Measurements from ENCODE around the gene RNF31.
"Not testable (repeated sequence)": the region's sequence is repeated elsewhere in the genome, so short reads cannot be mapped to it uniquely, and the experiment has no call there.

Gene RNF31

DNA sequence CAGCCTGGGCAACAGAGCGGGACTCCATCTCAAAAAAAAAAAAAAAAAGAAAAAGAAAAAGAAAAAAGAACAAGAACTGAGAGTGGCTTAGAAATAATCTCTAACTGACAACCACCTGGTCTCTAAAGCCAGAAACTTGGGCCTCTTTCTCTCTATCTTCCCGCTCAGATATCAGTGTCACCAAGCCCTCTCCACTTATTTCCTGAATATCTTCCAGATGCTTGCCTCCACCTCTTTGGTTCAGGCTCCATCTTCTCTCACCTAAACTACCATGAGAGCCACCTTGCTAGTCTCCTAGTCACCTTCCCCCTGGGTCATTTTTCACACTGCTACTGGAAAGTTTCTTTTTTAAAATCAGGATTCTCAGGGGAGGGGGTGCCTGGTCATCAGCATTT, 49.8 kb downstream of the RNF31 start:
- Histone ChIP-seq H3K4me1 (ENCODE audit: control insufficient read depth, insufficient read depth, low read length) (peaks cover 11% of the 10 kb centered on the region; the same call in 1 of the 2 replicates), H3K27me3 (ENCODE audit: control insufficient read depth, insufficient read depth, low read length) (no peaks in the 10 kb centered on the region), H3K9ac (ENCODE audit: low read depth, low read length) (no peak overlapping the region), H3K4me3 (ENCODE audit: low read depth, low read length) (no peak overlapping the region), H3K27ac (ENCODE audit: low read depth, low read length) (no peak overlapping the region), H3K9me3 (ENCODE audit: control insufficient read depth, insufficient read depth, low read length) (peaks cover 7% of the 10 kb centered on the region; the same call in 1 of the 2 replicates), H3K36me3 (ENCODE audit: control insufficient read depth, insufficient read depth, low read length) (peaks cover 14% of the 10 kb centered on the region)

DNA sequence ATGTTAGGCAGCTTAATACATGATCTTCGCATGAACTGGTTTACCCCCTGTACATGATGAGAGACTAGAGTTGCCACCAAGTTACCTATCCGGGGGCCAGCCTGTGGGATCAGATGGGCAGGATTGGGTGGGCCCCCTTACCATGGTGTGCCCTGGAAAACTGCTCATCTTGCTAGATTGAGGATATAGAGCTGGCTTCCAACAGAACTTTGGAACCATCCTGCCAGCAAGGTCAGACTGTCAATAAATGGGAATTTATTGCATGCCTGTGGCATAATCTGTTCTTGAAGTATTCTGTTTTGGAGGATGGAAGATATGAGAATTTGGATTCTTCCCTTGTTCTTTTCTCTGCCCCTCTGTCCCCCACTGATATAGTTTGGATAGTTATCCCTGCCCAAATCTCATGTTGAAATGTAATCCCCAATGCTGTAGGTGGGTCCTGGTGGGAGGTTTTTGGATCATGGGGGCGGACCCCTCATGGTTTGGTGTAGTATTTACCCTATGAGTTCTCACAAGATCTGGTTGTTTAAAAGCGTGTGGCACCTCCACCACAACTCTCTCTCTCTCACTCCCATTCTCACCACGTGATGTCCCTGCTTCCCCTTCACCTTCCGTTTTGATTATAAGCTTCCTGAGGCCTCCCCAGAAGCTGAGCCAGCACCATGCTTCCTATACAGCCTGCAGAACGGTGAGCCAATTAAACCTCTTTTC, 51.7 kb downstream of the RNF31 start:
- Histone ChIP-seq H3K4me3 (ENCODE audit: low read depth, low read length) (no peak overlapping the region), H3K36me3 (ENCODE audit: control insufficient read depth, insufficient read depth, low read length) (0 out of 2 replicates have a peak, but pooled peaks cover 3% of the 10 kb centered on the region), H3K4me1 (ENCODE audit: control insufficient read depth, insufficient read depth, low read length) (peaks cover 16% of the 10 kb centered on the region), H3K27ac (ENCODE audit: low read depth, low read length) (no peak overlapping the region), H3K9me3 (ENCODE audit: control insufficient read depth, insufficient read depth, low read length) (peaks cover 7% of the 10 kb centered on the region; the same call in 1 of the 2 replicates), H3K27me3 (ENCODE audit: control insufficient read depth, insufficient read depth, low read length) (no peaks in the 10 kb centered on the region), H3K9ac (ENCODE audit: low read depth, low read length) (no peak overlapping the region)

DNA sequence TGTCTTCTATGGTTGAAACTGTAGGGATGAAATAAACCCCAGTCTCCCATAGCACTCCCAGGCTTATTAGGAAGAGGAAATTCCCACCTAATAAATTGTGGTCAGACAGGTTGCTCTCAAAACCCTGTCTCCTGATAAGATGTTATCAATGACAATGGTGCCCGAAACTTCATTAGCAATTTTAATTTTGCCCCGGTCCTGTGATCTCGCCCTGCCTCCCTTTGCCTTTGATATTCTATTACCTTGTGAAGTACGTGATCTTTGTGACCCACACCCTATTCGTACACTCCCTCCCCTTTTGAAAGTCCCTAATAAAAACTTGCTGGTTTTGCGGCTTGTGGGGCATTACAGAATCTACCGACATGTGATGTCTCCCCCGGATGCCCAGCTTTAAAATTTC, 55.2 kb downstream of the RNF31 start:
- not testable (repeated sequence) for H3K9me3 ChIP-seq (ENCODE audit: control insufficient read depth, insufficient read depth, low read length); H3K27me3 ChIP-seq (ENCODE audit: control insufficient read depth, insufficient read depth, low read length); H3K4me1 ChIP-seq (ENCODE audit: control insufficient read depth, insufficient read depth, low read length); H3K9ac ChIP-seq (ENCODE audit: low read depth, low read length)
- peak overlapping the region; percentile 37; the same call in 1 of the 2 replicates for H3K4me3 ChIP-seq (ENCODE audit: low read depth, low read length)
- peaks cover 27% of the 10 kb centered on the region for H3K36me3 ChIP-seq (ENCODE audit: control insufficient read depth, insufficient read depth, low read length)
- H3K27ac ChIP-seq (ENCODE audit: low read depth, low read length), result peak overlapping the region; percentile 83

DNA sequence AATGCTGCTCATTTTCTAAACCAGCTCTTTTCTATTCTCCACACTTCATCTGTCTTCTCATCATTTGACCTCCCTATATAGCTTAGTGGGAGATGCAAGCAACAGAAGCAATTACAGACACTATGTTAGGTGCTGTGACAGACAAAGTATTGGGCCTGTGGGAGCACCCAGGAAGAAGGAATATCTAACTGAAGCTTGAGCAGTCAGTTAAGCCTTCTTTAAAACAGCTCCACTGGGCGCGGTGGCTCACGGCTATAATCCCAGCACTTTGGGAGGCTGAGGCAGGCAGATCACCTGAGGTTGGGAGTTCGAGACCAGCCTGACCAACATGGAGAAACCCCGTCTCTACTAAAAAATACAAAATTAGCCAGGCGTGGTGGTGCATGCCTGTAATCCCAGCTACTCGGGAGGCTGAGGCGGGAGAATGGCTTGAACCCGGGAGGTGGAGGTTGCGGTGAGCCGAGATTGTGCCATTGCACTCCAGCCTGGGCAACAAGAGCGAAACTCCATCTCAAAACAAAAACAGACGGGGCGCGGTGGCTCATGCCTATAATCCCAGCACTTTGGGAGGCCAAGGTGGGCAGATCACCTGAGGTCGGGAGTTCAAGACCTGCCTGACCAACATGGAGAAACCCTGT, 56.1 kb downstream of the RNF31 start:
- not testable (repeated sequence) for H3K27me3 ChIP-seq (ENCODE audit: control insufficient read depth, insufficient read depth, low read length); H3K9me3 ChIP-seq (ENCODE audit: control insufficient read depth, insufficient read depth, low read length); H3K9ac ChIP-seq (ENCODE audit: low read depth, low read length); H3K4me1 ChIP-seq (ENCODE audit: control insufficient read depth, insufficient read depth, low read length)
- Histone ChIP-seq H3K36me3 (ENCODE audit: control insufficient read depth, insufficient read depth, low read length) (peaks cover 35% of the 10 kb centered on the region), H3K27ac (ENCODE audit: low read depth, low read length) (peak overlapping the region; percentile 83), H3K4me3 (ENCODE audit: low read depth, low read length) (peak overlapping the region; percentile 35)

DNA sequence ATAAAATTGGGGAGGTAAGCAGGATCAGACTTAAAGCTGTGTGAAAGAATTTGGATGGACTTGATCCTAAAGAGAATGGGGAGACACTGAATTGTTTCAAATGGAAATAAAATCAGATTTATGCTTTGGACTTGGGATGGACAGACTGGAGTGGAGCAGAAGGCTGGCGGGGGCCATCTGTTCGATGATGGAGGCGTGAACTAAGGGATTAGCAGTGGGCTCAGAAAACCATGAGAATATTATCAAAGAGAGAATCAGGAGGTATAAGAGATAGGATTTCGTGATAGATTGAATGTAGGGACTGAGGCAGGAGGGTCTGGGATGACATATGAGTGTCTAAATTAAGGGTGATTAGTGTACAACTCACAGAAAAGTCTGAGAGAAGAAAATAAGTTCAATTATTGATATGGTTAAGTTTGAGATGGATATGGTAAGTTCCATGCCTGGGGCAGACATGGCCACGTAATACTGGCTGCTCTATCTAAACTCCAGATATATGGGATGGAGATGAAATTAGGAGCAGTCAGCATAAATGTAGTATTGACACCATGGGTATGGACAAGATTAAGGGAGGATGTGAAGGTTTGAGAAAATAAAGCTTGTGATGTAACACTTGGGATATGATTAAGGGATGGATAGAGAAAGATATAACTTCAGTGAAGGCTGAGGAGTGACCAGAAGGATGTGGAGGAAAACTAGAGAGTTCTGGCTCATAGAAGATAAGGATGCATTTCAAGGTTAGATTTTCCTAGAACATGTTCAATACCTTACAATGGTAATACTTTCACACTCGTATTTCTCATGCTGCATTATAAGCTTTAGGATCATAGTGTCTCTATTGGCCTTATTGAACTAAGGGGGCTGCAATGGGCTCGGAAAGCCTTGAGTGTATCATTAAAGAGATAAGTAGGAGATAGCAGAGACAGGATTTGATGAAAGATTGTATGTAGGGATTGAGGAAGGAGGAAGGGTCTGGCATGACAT, 57.2 kb downstream of the RNF31 start:
- H3K9me3 ChIP-seq (ENCODE audit: control insufficient read depth, insufficient read depth, low read length), result peaks cover 7% of the 10 kb centered on the region; the same call in 1 of the 2 replicates
- H3K4me1 ChIP-seq (ENCODE audit: control insufficient read depth, insufficient read depth, low read length), result peaks cover 6% of the 10 kb centered on the region
- no peak overlapping the region for H3K9ac ChIP-seq (ENCODE audit: low read depth, low read length)
- H3K36me3 ChIP-seq (ENCODE audit: control insufficient read depth, insufficient read depth, low read length), result peaks cover 43% of the 10 kb centered on the region
- H3K27ac ChIP-seq (ENCODE audit: low read depth, low read length), result no peak overlapping the region
- H3K4me3 ChIP-seq (ENCODE audit: low read depth, low read length), result no peak overlapping the region
- no peaks in the 10 kb centered on the region for H3K27me3 ChIP-seq (ENCODE audit: control insufficient read depth, insufficient read depth, low read length)

DNA sequence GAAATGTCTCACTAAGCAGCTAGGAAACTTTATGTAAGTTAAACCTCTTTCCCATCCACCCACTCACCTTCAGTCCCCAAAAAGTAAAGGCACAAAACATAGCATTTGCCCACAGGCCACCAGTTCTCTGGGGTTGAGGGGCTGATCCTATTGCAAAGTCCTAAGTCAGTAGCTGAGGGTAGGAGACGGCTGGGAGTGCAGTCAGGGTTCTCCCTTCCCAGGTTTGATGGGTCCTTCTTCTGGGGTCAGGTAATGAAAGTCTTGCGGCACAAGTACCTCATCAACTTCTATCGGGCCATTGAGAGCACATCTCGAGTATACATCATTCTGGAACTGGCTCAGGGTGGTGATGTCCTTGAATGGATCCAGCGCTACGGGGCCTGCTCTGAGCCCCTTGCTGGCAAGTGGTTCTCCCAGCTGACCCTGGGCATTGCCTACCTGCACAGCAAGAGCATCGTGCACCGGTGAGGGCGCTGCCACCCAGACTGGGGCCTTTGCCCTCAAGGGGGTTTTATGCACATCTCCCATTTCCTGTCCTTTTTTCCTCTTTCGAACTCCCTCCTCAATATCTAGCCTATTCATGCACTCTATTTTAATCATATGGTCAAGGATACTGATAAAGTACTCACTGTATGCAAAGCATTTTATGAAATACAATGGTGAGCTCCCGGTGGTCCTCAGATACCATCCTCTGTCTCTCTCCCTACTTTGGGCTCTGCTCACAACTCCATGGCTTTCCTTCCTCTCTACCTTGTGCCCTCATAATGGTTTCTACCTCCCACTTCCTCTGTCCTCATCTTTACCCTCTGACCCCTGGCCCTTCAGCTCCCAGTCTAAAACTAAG, 59.2 kb downstream of the RNF31 start:
- Histone ChIP-seq H3K9me3 (ENCODE audit: control insufficient read depth, insufficient read depth, low read length) (peaks cover 4% of the 10 kb centered on the region; the same call in 1 of the 2 replicates), H3K4me3 (ENCODE audit: low read depth, low read length) (no peak overlapping the region), H3K27ac (ENCODE audit: low read depth, low read length) (no peak overlapping the region), H3K36me3 (ENCODE audit: control insufficient read depth, insufficient read depth, low read length) (peaks cover 61% of the 10 kb centered on the region), H3K9ac (ENCODE audit: low read depth, low read length) (no peak overlapping the region), H3K4me1 (ENCODE audit: control insufficient read depth, insufficient read depth, low read length) (peaks cover 6% of the 10 kb centered on the region), H3K27me3 (ENCODE audit: control insufficient read depth, insufficient read depth, low read length) (no peaks in the 10 kb centered on the region)

DNA sequence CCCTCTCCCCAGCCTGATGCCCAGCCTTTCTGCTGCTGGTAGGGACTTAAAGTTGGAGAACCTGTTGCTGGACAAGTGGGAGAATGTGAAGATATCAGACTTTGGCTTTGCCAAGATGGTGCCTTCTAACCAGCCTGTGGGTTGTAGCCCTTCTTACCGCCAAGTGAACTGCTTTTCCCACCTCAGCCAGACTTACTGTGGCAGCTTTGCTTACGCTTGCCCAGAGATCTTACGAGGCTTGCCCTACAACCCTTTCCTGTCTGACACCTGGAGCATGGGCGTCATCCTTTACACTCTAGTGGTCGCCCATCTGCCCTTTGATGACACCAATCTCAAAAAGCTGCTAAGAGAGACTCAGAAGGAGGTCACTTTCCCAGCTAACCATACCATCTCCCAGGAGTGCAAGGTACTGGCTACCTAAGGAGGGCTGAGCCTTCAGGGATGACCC, 59.8 kb downstream of the RNF31 start:
- peaks cover 6% of the 10 kb centered on the region for H3K4me1 ChIP-seq (ENCODE audit: control insufficient read depth, insufficient read depth, low read length)
- H3K9ac ChIP-seq (ENCODE audit: low read depth, low read length), result no peak overlapping the region
- H3K9me3 ChIP-seq (ENCODE audit: control insufficient read depth, insufficient read depth, low read length), result no peaks in the 10 kb centered on the region
- H3K36me3 ChIP-seq (ENCODE audit: control insufficient read depth, insufficient read depth, low read length), result peaks cover 59% of the 10 kb centered on the region
- no peaks in the 10 kb centered on the region for H3K27me3 ChIP-seq (ENCODE audit: control insufficient read depth, insufficient read depth, low read length)
- H3K27ac ChIP-seq (ENCODE audit: low read depth, low read length), result no peak overlapping the region
- H3K4me3 ChIP-seq (ENCODE audit: low read depth, low read length), result no peak overlapping the region

DNA sequence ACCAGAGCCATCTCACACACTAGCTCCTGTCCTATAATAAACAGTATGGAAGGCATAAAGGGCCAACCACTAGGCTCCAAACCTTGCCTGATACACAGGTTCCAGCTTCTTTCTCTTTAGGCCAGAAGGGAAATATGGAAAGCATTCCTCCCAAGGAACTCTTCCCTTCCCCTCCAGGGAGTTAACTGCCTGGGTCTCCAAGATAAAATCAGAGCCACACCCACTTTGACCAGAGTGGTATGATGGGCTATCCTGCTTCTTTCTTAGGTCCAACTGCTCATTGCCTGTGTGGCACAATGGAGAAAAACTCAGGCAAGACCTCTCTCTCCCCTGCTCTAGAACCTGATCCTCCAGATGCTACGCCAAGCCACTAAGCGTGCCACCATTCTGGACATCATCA, 60.3 kb downstream of the RNF31 start:
- H3K4me3 ChIP-seq (ENCODE audit: low read depth, low read length), result no peak overlapping the region
- no peaks in the 10 kb centered on the region for H3K27me3 ChIP-seq (ENCODE audit: control insufficient read depth, insufficient read depth, low read length)
- H3K9ac ChIP-seq (ENCODE audit: low read depth, low read length), result no peak overlapping the region
- no peaks in the 10 kb centered on the region for H3K9me3 ChIP-seq (ENCODE audit: control insufficient read depth, insufficient read depth, low read length)
- H3K36me3 ChIP-seq (ENCODE audit: control insufficient read depth, insufficient read depth, low read length), result peaks cover 59% of the 10 kb centered on the region
- peaks cover 6% of the 10 kb centered on the region for H3K4me1 ChIP-seq (ENCODE audit: control insufficient read depth, insufficient read depth, low read length)
- no peak overlapping the region for H3K27ac ChIP-seq (ENCODE audit: low read depth, low read length)

Data from HUES48 (cell line).